BJ (cell line): ENCODE data around the gene HS3ST1. TPM values are rescaled to one million over a fixed set of nuclear protein-coding genes. Genes with fewer than 3 reads are reported as not detected.

Source experiments
- CTCF ChIA-PET: fragments of 350-600 bp; formaldehyde crosslinking; extraction: SDS; loops from one replicate; lab custom pipeline; 2021; ENCODE audit warnings: antibody characterized with exemption, inconsistent platforms; lab: Yijun Ruan, JAX
- POLR2A ChIA-PET: fragments of 300-600 bp; sonication (Branson Sonifier 250); formaldehyde crosslinking; extraction: SDS; loops from one replicate; lab custom pipeline; 2021; ENCODE audit warnings: antibody characterized with exemption; lab: Charles Lee
- DNase-seq: peaks from one replicate; pipeline ENCODE4 v3.0.0-alpha.2; 2011; ENCODE audit warnings: low read depth
- H3K27me3 ChIP-seq: 2 replicates; pipeline ENCODE4 v1.6.0; 2011; ENCODE audit warnings: low read length; ENCODE audit not compliant: control insufficient read depth, insufficient read depth
- H3K36me3 ChIP-seq: 2 replicates; pipeline ENCODE4 v1.5.1; 2011; ENCODE audit warnings: low read length; ENCODE audit not compliant: control insufficient read depth, insufficient read depth
- H3K4me3 ChIP-seq: 2 replicates; pipeline ENCODE4 v1.5.1; 2011; ENCODE audit warnings: low read depth, mild to moderate bottlenecking, control low read depth, low read length
- polyA plus RNA-seq: library from polyadenylated mRNA; depleted of rRNA; stranded (reverse); fragments of >200 nt; gene quantifications from 2 replicates; pipeline ENCODE4 v1.2.3, GENCODE V29; 2011
- TF ChIP-seq, protein P1 (sequence below): IDR thresholded peaks from 2 replicates; pipeline ENCODE4 v1.5.1; 2011; ENCODE audit warnings: low read depth, mild to moderate bottlenecking, control low read depth, inconsistent platforms, low read length, moderate library complexity; ENCODE audit not compliant: insufficient read depth

Gene HS3ST1
- polyA plus RNA-seq, 1 experiment = not detected

DNA sequence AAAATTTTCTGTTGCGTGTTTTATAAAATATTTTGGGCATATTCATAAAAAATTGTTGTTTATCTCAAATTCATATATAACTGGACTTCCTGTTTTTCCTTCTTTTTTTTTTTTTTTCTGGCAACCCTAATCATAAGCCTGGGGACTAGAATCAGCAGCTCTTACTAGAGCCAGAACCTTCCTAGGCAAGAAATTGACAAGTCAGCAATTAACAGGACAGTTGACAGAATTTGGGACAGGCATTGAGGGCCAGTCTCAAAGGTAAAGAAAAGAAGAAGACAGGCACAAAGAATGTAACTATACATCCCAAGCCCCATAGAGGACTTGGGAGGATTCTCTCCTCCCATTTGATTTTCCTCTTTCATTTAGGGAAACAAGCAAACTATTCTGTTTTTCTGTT, 35.0 kb upstream of the HS3ST1 start:
- H3K36me3 ChIP-seq = no peaks in the 10 kb centered on the region
- no peak for DNase-seq
- POLR2A ChIA-PET = no interaction called here
- no peaks in the 10 kb centered on the region for H3K27me3 ChIP-seq
- TF ChIP-seq, protein P1, sequence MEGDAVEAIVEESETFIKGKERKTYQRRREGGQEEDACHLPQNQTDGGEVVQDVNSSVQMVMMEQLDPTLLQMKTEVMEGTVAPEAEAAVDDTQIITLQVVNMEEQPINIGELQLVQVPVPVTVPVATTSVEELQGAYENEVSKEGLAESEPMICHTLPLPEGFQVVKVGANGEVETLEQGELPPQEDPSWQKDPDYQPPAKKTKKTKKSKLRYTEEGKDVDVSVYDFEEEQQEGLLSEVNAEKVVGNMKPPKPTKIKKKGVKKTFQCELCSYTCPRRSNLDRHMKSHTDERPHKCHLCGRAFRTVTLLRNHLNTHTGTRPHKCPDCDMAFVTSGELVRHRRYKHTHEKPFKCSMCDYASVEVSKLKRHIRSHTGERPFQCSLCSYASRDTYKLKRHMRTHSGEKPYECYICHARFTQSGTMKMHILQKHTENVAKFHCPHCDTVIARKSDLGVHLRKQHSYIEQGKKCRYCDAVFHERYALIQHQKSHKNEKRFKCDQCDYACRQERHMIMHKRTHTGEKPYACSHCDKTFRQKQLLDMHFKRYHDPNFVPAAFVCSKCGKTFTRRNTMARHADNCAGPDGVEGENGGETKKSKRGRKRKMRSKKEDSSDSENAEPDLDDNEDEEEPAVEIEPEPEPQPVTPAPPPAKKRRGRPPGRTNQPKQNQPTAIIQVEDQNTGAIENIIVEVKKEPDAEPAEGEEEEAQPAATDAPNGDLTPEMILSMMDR = no peak
- CTCF ChIA-PET = no interaction called here
- no peak overlapping the region for H3K4me3 ChIP-seq

- CTCF ChIA-PET = interaction anchor here (0.7 kb wide), 1 partner anchor 116 kb away, joined by 3 read pairs; no protein-coding TSS in a partner anchor
- POLR2A ChIA-PET = no interaction called here
- no peak overlapping the region for H3K4me3 ChIP-seq
- no peaks in the 10 kb centered on the region for H3K27me3 ChIP-seq
- TF ChIP-seq, protein P1 = no peak
- no peak for DNase-seq
- H3K36me3 ChIP-seq = no peaks in the 10 kb centered on the region
Measured at GRCh38 chr4:11456401-11456800, 27.7 kb upstream of the HS3ST1 start.

- Histone ChIP-seq H3K4me3 (no peak overlapping the region), H3K27me3 (no peaks in the 10 kb centered on the region), H3K36me3 (no peaks in the 10 kb centered on the region)
- no peak for DNase-seq
- CTCF ChIA-PET = no interaction called here
- TF ChIP-seq, protein P1 = no peak
- POLR2A ChIA-PET = no interaction called here
Measured at GRCh38 chr4:11455201-11455835, 26.6 kb upstream of the HS3ST1 start.

- no peaks in the 10 kb centered on the region for H3K36me3 ChIP-seq
- ChIA-PET POLR2A (no interaction called here), CTCF (no interaction called here)
- H3K27me3 ChIP-seq = no peaks in the 10 kb centered on the region
- H3K4me3 ChIP-seq = no peak overlapping the region
- DNase-seq = no peak
- TF ChIP-seq, protein P1 = no peak
Measured at GRCh38 chr4:11451716-11452115, 23.0 kb upstream of the HS3ST1 start.

DNA sequence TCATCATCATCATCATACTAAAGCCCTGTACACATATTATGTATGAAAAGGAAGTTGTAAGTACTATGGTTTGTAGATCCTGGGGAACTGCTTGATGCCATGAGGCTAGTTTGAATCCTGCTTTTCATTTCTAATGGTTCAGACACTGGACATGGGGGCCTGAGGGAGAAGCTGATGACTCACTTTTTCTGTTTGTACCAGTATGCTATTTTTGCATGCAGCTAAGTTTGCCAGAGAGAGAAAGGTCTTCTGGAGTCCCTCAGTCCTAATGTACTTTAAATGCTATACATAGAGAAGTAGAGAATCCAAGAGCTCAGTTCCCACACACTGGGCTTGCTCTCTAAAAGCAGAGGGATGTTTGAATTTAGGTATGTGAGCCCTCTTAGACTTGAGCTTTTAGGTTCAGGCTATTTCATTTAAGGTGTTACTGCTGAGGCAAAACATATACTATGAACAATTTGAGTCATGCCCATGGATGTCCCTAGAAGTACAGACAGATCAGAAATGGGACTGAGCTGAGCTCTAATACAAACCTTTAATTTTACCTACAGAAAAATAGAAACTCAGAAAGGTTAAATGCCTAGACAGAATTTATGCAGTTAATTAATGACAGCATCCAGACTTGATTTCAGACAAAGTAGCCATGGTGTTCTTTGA, 17.6 kb upstream of the HS3ST1 start:
- DNase-seq = no peak
- ChIA-PET CTCF (no interaction called here), POLR2A (no interaction called here)

More for the DNA sequence above, 17.6 kb upstream of the HS3ST1 start:
- no peaks in the 10 kb centered on the region for H3K27me3 ChIP-seq
- TF ChIP-seq, protein P1 = no peak
- H3K4me3 ChIP-seq = no peak overlapping the region
- no peaks in the 10 kb centered on the region for H3K36me3 ChIP-seq
